CD4-positive, alpha-beta T cell treated with Interleukin-10 for 1 hour (primary cell): ENCODE results near the gene RDH12.
"Not testable (repeated sequence)": the region's sequence is repeated elsewhere in the genome, so short reads cannot be mapped to it uniquely, and the experiment has no call there.

Experiments
- DNase-seq: peaks from one replicate; pipeline ENCODE4 v3.0.0-alpha.2; 2020

RDH12 gene

GRCh38 chr14:67709346-67709745 lies 7.7 kb downstream of the RDH12 start:
- DNase-seq: not testable (repeated sequence)

- DNase-seq: not testable (repeated sequence)
Observed at GRCh38 chr14:67709796-67710195, 8.1 kb downstream of the RDH12 start.

GRCh38 chr14:67710209-67710608 lies 8.5 kb downstream of the RDH12 start:
- no peak for DNase-seq

GRCh38 chr14:67717048-67717447 lies 15.4 kb downstream of the RDH12 start:
- DNase-seq: no peak

GRCh38 chr14:67718265-67718664 lies 16.6 kb downstream of the RDH12 start:
- DNase-seq: no peak

GRCh38 chr14:67719385-67719784 lies 17.7 kb downstream of the RDH12 start:
- DNase-seq: not testable (repeated sequence)

- no peak for DNase-seq
Observed at GRCh38 chr14:67719866-67720265, 18.2 kb downstream of the RDH12 start.

GRCh38 chr14:67721875-67722274 lies 20.2 kb downstream of the RDH12 start:
- DNase-seq: no peak

GRCh38 chr14:67722293-67722692 lies 20.6 kb downstream of the RDH12 start:
- DNase-seq: no peak

GRCh38 chr14:67725171-67725570 lies 23.5 kb downstream of the RDH12 start:
- DNase-seq: no peak

- no peak for DNase-seq
Observed at GRCh38 chr14:67727361-67727760, 25.7 kb downstream of the RDH12 start.

GRCh38 chr14:67728258-67728657 lies 26.6 kb downstream of the RDH12 start:
- DNase-seq: no peak

GRCh38 chr14:67729072-67729885 lies 27.6 kb downstream of the RDH12 start:
- DNase-seq: no peak

GRCh38 chr14:67733616-67734015 lies 31.9 kb downstream of the RDH12 start:
- DNase-seq: no peak

- no peak for DNase-seq
Observed at GRCh38 chr14:67734675-67735074, 33.0 kb downstream of the RDH12 start.

GRCh38 chr14:67735336-67736147 lies 33.9 kb downstream of the RDH12 start:
- no peak for DNase-seq

GRCh38 chr14:67736771-67737170 lies 35.1 kb downstream of the RDH12 start:
- DNase-seq: no peak

- no peak for DNase-seq
Observed at GRCh38 chr14:67738740-67739504, 37.2 kb downstream of the RDH12 start.

GRCh38 chr14:67744046-67744445 lies 42.4 kb downstream of the RDH12 start:
- DNase-seq: no peak

GRCh38 chr14:67746927-67747326 lies 45.2 kb downstream of the RDH12 start:
- no peak for DNase-seq

- no peak for DNase-seq
Observed at GRCh38 chr14:67748312-67748711, 46.6 kb downstream of the RDH12 start.

- no peak for DNase-seq
Observed at GRCh38 chr14:67749341-67750084, 47.8 kb downstream of the RDH12 start.

- DNase-seq: no peak
Observed at GRCh38 chr14:67756496-67756895, 54.8 kb downstream of the RDH12 start.
